Esophagus muscularis mucosa (tissue), 4 donors: ENCODE data around the gene ARFGAP1. TPM values are rescaled to one million over a fixed set of nuclear protein-coding genes. Genes with fewer than 3 reads are reported as not detected.

ENCODE experiments used
- DNase-seq: peaks from one replicate; pipeline ENCODE4 v3.0.0-alpha.2; 2017; ENCODE audit errors: extremely low spot score
- H3K27ac ChIP-seq, 4 donors: fragments of 200-600 bp; sonication (generic); replicated peaks in 1 of 4; 1 replicate in 3 of 4; 2 replicates in 1 of 4; pipeline ENCODE4 v1.5.1; 2016 to 2019; ENCODE audit warnings: mild to moderate bottlenecking in 1 of 4
- H3K27me3 ChIP-seq, 4 donors: fragments of 200-600 bp; sonication (generic); one replicate each; pipeline versions ENCODE4 v1.5.1 to v1.6.0; 2016 to 2019
- H3K36me3 ChIP-seq, 4 donors: fragments of 200-600 bp; sonication (generic); one replicate each; pipeline ENCODE4 v1.5.1; 2016 to 2019
- H3K4me1 ChIP-seq, 4 donors: fragments of 200-600 bp; sonication (generic); one replicate each; pipeline ENCODE4 v1.5.1; 2016 to 2019
- H3K4me3 ChIP-seq, 4 donors: fragments of 200-600 bp; sonication (generic); 1 replicate in 2 of 4; 2 replicates in 2 of 4; pipeline ENCODE4 v1.5.1; 2016 to 2019; ENCODE audit warnings: mild to moderate bottlenecking in 4 of 4, moderate library complexity in 1 of 4
- H3K9me3 ChIP-seq, 4 donors: fragments of 200-600 bp; sonication (generic); 1 replicate in 3 of 4; 2 replicates in 1 of 4; pipeline ENCODE4 v1.5.1; 2016 to 2019
- CTCF ChIP-seq, 3 experiments: fragments of 200-600 bp in 2 of 3; fragments of 450-650 bp in 1 of 3; sonication (generic) in 2 of 3; IDR thresholded peaks; one replicate each; pipeline ENCODE4 v1.5.1; 2017 to 2019; ENCODE audit warnings: antibody characterized with exemption in 3 of 3, mild to moderate bottlenecking in 2 of 3, moderate library complexity in 1 of 3
- EP300 ChIP-seq: sonication (generic); formaldehyde crosslinking; IDR thresholded peaks from one replicate; pipeline ENCODE4 v1.6.1; 2017; ENCODE audit warnings: antibody characterized with exemption
- POLR2A ChIP-seq: fragments of 450-650 bp; IDR thresholded peaks from one replicate; pipeline ENCODE4 v1.6.1; 2017; ENCODE audit warnings: antibody characterized with exemption, moderate library complexity, mild to moderate bottlenecking, low read depth
- POLR2AphosphoS5 ChIP-seq, 2 donors: sonication (generic); formaldehyde crosslinking; IDR thresholded peaks; one replicate each; pipeline ENCODE4 v1.6.1; 2017; ENCODE audit warnings: antibody characterized with exemption in 2 of 2
- WGBS: methylation state at CpG from one replicate; pipeline ENCODE4 v1.1.5; 2018; 5-methylcytosine and 5-hydroxymethylcytosine counted together
- intact Hi-C: fragments of 100-400 bp; cut with DNase I; formaldehyde crosslinking; loops from one replicate; pipeline ENCODE4 v1.15.1; 2023
- total RNA-seq, 4 donors: library from RNA; depleted of rRNA; stranded (reverse); fragments of >200 nt; gene quantifications; one replicate each; pipeline versions ENCODE4 v1.1.0 to v1.2.1, GENCODE V29; 2016

ARFGAP1 gene
- total RNA-seq, 4 donors from 2014 or later, result 35.8 to 50.9 (median 39.5) TPM

- Histone ChIP-seq H3K9me3 (no peaks in the 10 kb centered on the region), H3K4me3 (no peak overlapping the region), H3K27me3 (peaks cover 0 to 92% (median 0%) of the 10 kb centered on the region in 4 donors), H3K36me3 (no peaks in the 10 kb centered on the region), H3K27ac (no peak overlapping the region), H3K4me1 (no peaks in the 10 kb centered on the region)
- TF ChIP-seq POLR2AphosphoS5 (IDR thresholded peaks at IDR 0.05), result no peak
- no peak for TF ChIP-seq CTCF (IDR thresholded peaks at IDR 0.05)
- TF ChIP-seq EP300, result no peak
- TF ChIP-seq POLR2A, result no peak
- WGBS, result 87% methylated on average over 9 of the region's 9 CpGs
- DNase-seq, result no peak
- intact Hi-C loops, result no loop called here
These were observed 9.8 kb upstream of the ARFGAP1 start for GRCh38 chr20:63262836-63263235.

- H3K27me3 ChIP-seq, result peaks cover 0 to 89% (median 0%) of the 10 kb centered on the region in 4 donors
These were observed 8.6 kb upstream of the ARFGAP1 start for GRCh38 chr20:63264000-63264399.

GRCh38 chr20:63264519-63264918, 8.1 kb upstream of the ARFGAP1 start:
- Histone ChIP-seq H3K27me3 (peaks cover 0 to 84% (median 0%) of the 10 kb centered on the region in 4 donors), H3K4me3 (no peak overlapping the region), H3K27ac (no peak overlapping the region), H3K36me3 (no peaks in the 10 kb centered on the region), H3K4me1 (no peaks in the 10 kb centered on the region), H3K9me3 (no peaks in the 10 kb centered on the region)
- intact Hi-C loops, result no loop called here
- no peak for TF ChIP-seq POLR2A
- TF ChIP-seq CTCF (IDR thresholded peaks at IDR 0.05), result no peak
- TF ChIP-seq EP300, result no peak
- WGBS, result 55% methylated on average over 14 of the region's 14 CpGs
- no peak for DNase-seq

More at GRCh38 chr20:63264000-63264399, 8.6 kb upstream of the ARFGAP1 start:
- WGBS, result 80% methylated on average over 5 of the region's 10 CpGs
- Histone ChIP-seq H3K4me1 (no peaks in the 10 kb centered on the region), H3K27ac (no peak overlapping the region), H3K4me3 (no peak overlapping the region), H3K36me3 (no peaks in the 10 kb centered on the region), H3K9me3 (no peaks in the 10 kb centered on the region)
- intact Hi-C loops, result no loop called here
- TF ChIP-seq POLR2AphosphoS5 (IDR thresholded peaks at IDR 0.05), result no peak
- no peak for TF ChIP-seq EP300
- TF ChIP-seq CTCF (IDR thresholded peaks at IDR 0.05), result no peak
- no peak for TF ChIP-seq POLR2A
- DNase-seq, result no peak

- Histone ChIP-seq H3K27me3 (peaks cover 0 to 69% (median 0%) of the 10 kb centered on the region in 4 donors), H3K27ac (no peak overlapping the region), H3K4me1 (no peaks in the 10 kb centered on the region), H3K9me3 (no peaks in the 10 kb centered on the region), H3K4me3 (no peak overlapping the region), H3K36me3 (no peaks in the 10 kb centered on the region)
- 82% methylated on average over 8 of the region's 12 CpGs for WGBS
- intact Hi-C loops, result no loop called here
- no peak for DNase-seq
- no peak for TF ChIP-seq POLR2A
These were observed 6.6 kb upstream of the ARFGAP1 start for GRCh38 chr20:63265891-63266515.

GRCh38 chr20:63267691-63268090, 4.9 kb upstream of the ARFGAP1 start:
- Histone ChIP-seq H3K36me3 (no peaks in the 10 kb centered on the region), H3K4me3 (no peak overlapping the region), H3K9me3 (no peaks in the 10 kb centered on the region), H3K4me1 (peaks cover 7 to 12% (median 8%) of the 10 kb centered on the region in 4 donors), H3K27me3 (peaks cover 0 to 52% (median 0%) of the 10 kb centered on the region in 4 donors), H3K27ac (no peak overlapping the region)
- WGBS, result 67% methylated on average over 7 of the region's 9 CpGs
- no peak for TF ChIP-seq POLR2AphosphoS5 (IDR thresholded peaks at IDR 0.05)
- TF ChIP-seq EP300, result no peak
- no peak for TF ChIP-seq POLR2A
- intact Hi-C loops, result no loop called here
- DNase-seq, result no peak
